Fibroblast of mammary gland (primary cell): ENCODE measurements around the gene RUSC2.
"Not testable (repeated sequence)": the region's sequence is repeated elsewhere in the genome, so short reads cannot be mapped to it uniquely, and the experiment has no call there.

Experiments used
- DNase-seq: peaks from one replicate; pipeline ENCODE4 v3.0.0-alpha.2; 2010; ENCODE audit warnings: low read depth
- H3K4me3 ChIP-seq: 2 replicates; pipeline ENCODE4 v1.5.1; 2011; ENCODE audit warnings: low read depth, mild to moderate bottlenecking, low read length, moderate library complexity; ENCODE audit not compliant: control insufficient read depth
- CTCF ChIP-seq: conservative IDR thresholded peaks from 2 replicates; pipeline ENCODE4 v1.5.1; 2011; ENCODE audit warnings: low read depth, low read length, inconsistent platforms; ENCODE audit not compliant: control insufficient read depth, insufficient read depth

The RUSC2 gene

GRCh38 chr9:35470340-35470739 is 19.6 kb upstream of the RUSC2 start:
- DNase-seq: no peak
- H3K4me3 ChIP-seq: no peak overlapping the region
- TF ChIP-seq CTCF: no peak

- TF ChIP-seq CTCF: no peak
- H3K4me3 ChIP-seq: no peak overlapping the region
- peak; percentile 93 for DNase-seq
Observed at GRCh38 chr9:35470894-35471293, 19.0 kb upstream of the RUSC2 start.

DNA sequence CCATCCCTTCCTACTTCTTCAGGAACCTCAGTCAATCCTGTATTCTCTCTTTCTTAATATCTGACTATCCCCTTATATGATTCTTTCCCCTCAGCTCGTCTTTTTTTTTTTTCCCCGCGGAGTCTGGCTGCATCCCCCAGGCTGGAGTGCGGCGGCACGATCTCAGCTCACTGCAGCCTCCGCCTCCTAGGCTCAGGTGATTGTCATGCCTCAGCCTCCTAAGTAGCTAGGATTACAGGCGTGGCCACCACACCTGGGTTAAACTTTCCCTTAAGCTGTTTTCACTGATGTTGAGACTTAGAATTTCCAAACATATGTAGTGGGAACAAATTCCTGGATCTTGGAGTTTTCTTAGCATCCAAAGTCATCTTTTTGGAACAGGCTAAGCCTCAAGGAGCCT is 13.3 kb upstream of the RUSC2 start:
- no peak overlapping the region for H3K4me3 ChIP-seq
- DNase-seq: no peak
- TF ChIP-seq CTCF: no peak

DNA sequence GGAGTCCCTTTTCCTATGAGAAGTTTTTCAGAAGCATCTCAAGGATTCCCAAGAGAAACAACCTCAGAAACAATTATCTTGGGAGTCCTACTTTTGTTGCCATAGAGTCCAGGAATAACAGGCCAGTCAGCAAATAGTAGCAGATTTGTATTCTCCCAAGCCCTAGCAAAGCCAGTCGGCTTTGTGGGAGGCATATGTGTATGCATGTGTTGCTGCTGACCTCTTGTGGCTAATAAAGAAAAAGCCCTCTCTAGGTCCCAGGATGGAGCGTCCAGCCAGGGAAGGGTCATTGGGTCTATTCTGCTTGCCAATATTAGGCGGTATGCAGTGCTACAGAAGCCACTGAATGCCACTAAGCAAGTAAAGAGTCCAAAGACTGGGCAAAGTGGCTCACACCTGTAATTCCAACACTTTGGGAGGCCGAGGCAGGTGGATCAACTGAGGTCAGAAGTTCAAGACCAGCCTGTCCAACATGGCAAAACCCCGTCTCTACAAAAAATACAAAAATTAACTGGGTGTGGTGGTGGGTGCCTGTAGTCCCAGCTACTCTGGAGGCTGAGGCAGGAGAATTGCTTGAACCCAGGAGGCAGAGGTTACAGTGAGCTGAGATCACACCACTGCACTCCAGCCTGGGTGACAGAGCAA is 12.6 kb upstream of the RUSC2 start:
- not testable (repeated sequence) for H3K4me3 ChIP-seq
- peak; percentile 96 for TF ChIP-seq CTCF
- DNase-seq: peak; percentile 88

DNA sequence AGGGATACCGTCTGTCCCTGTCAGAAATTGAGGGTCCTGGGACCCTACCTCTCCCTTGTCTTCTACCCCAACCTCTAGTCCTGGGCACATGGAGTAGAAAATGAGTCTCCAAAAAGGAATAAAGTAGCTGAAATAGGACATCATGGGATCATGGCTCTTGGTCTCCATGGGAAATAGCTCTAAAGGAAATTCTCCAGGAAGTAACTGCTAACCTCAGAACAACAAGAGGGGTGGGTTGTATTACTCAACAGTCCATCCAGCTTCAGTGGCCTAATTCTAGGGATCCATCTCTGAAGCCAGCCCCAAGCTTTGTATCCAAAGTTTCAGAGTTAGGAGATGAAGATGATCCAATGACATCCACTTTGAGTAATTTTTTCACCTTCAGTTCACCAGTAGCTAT is 11.0 kb upstream of the RUSC2 start:
- TF ChIP-seq CTCF: no peak
- H3K4me3 ChIP-seq: no peak overlapping the region
- DNase-seq: no peak

DNA sequence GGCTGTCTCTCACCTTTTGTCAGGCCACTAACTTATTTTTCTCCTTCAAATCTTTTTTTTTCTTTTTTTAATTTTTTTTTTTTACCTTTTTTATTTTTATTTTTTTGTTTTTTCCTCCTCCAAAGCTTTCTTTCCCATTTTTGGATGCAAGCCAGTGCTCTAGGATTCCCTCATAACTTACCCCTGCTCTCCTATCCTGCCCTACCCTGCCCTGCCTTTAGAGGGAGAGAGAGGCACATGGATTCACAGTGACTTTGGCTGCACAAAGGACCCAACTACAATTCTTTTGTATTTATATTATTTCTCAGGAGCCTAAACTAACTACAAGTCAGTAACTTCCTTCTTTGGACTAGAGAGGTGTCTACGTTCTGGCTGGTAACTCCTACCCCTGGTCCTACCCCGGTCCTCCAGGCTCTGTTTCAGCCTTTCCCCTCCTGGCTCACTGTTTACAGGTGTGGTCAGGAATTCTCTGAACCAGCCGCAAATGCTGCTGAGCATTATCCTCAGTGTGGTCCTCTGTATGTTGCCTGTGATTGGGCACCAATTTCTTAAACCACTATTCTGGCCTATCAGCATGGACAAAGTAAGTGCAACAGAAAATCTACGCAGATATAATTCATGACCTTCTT is 8.4 kb upstream of the RUSC2 start:
- H3K4me3 ChIP-seq: no peak overlapping the region
- peak; percentile 90 for TF ChIP-seq CTCF
- DNase-seq: peak; percentile 78

- no peak for TF ChIP-seq CTCF
- DNase-seq: no peak
- no peak overlapping the region for H3K4me3 ChIP-seq
Observed at GRCh38 chr9:35482071-35482470, 7.8 kb upstream of the RUSC2 start.
